HepG2 (cell line): ENCODE measurements around the gene AFF4. TPM values are rescaled to one million over a fixed set of nuclear protein-coding genes. Genes with fewer than 3 reads are reported as not detected.

Source experiments
- HOXA5 ChIP-seq: sonication (generic); formaldehyde crosslinking; IDR thresholded peaks from 2 replicates; pipeline ENCODE4 v1.4.0; 2020; ENCODE audit warnings: missing genetic modification reagents
- KAT2B ChIP-seq: fragments of 150-350 bp; IDR thresholded peaks from 2 replicates; pipeline ENCODE4 v1.6.1; 2014; ENCODE audit warnings: low read depth, low read length, borderline replicate concordance
- MEIS2 ChIP-seq: sonication (generic); formaldehyde crosslinking; IDR thresholded peaks from 2 replicates; pipeline ENCODE4 v1.9.0; 2021; ENCODE audit warnings: mild to moderate bottlenecking, missing genetic modification reagents
- NR1H2 ChIP-seq: sonication (generic); formaldehyde crosslinking; IDR thresholded peaks from 2 replicates; pipeline ENCODE4 v1.8.1; 2022; ENCODE audit warnings: low read depth, missing genetic modification reagents, borderline replicate concordance
- POGZ ChIP-seq: sonication (generic); formaldehyde crosslinking; IDR thresholded peaks from 2 replicates; pipeline ENCODE4 v1.4.0; 2020; ENCODE audit warnings: mild to moderate bottlenecking, missing genetic modification reagents
- SMARCE1 ChIP-seq: fragments of 450-650 bp; IDR thresholded peaks from 2 replicates; pipeline ENCODE4 v1.6.1; 2017; ENCODE audit warnings: borderline replicate concordance
- WIZ ChIP-seq: sonication (generic); formaldehyde crosslinking; IDR thresholded peaks from 2 replicates; pipeline ENCODE4 v1.5.1; 2020; ENCODE audit warnings: mild to moderate bottlenecking, missing genetic modification reagents
- ZNF282 ChIP-seq: fragments of 450-650 bp; IDR thresholded peaks from 2 replicates; pipeline ENCODE4 v1.6.1; 2018; ENCODE audit not compliant: partially characterized antibody
- ZNF607 ChIP-seq: sonication (generic); formaldehyde crosslinking; IDR thresholded peaks from 2 replicates; pipeline ENCODE4 v1.5.1; 2020; ENCODE audit warnings: missing genetic modification reagents, mild to moderate bottlenecking, borderline replicate concordance
- ZNF614 ChIP-seq: IDR thresholded peaks from 2 replicates; pipeline ENCODE4 v1.6.1; 2018; ENCODE audit warnings: missing biosample characterization, missing genetic modification reagents, inconsistent platforms, borderline replicate concordance
- ZNF720 ChIP-seq: sonication (generic); formaldehyde crosslinking; IDR thresholded peaks from 2 replicates; pipeline ENCODE4 v1.4.0; 2020; ENCODE audit warnings: missing genetic modification reagents
- ZNF737 ChIP-seq: sonication (generic); formaldehyde crosslinking; IDR thresholded peaks from 2 replicates; pipeline ENCODE4 v1.5.0; 2020; ENCODE audit warnings: missing genetic modification reagents, mild to moderate bottlenecking, borderline replicate concordance
- ZNF768 ChIP-seq: sonication (generic); formaldehyde crosslinking; IDR thresholded peaks from 2 replicates; pipeline ENCODE4 v1.4.0; 2020; ENCODE audit warnings: missing genetic modification reagents
- ZNF839 ChIP-seq: sonication (generic); formaldehyde crosslinking; IDR thresholded peaks from 2 replicates; pipeline ENCODE4 v1.4.0; 2020; ENCODE audit warnings: missing genetic modification reagents, mild to moderate bottlenecking, borderline replicate concordance
- ZNF879 ChIP-seq: sonication (generic); formaldehyde crosslinking; IDR thresholded peaks from 2 replicates; pipeline ENCODE4 v1.8.1; 2023; ENCODE audit warnings: missing genetic modification reagents
- polyA plus RNA-seq, 8 experiments: library from polyadenylated mRNA; depleted of rRNA in 3 of 8; stranded (reverse) in 7 of 8; unstranded in 1 of 8; fragments of >200 nt; fragmentation: Illumina TruSeq in 4 of 8; extraction: Trizol in 4 of 8; gene quantifications; 2 replicates each; pipeline versions ENCODE4 v1.2.1 to v1.2.3, GENCODE V29; 2011 to 2016; ENCODE audit warnings: low read depth in 4 of 8, missing spikeins in 1 of 8, mixed read lengths in 1 of 8; ENCODE audit not compliant: insufficient read depth in 1 of 8
- total RNA-seq, 5 experiments: library from RNA; depleted of rRNA; stranded (reverse); fragments of >200 nt; fragmentation: Illumina TruSeq; extraction: Trizol; gene quantifications; 2 replicates each; pipeline ENCODE4 v1.2.3, GENCODE V29; 2016; ENCODE audit warnings: low read depth in 1 of 5
- TF ChIP-seq, protein P1 (sequence below): sonication (generic); formaldehyde crosslinking; IDR thresholded peaks from 2 replicates; pipeline ENCODE4 v1.5.1; 2020; ENCODE audit warnings: mild to moderate bottlenecking, moderate library complexity, missing genetic modification reagents
- TF ChIP-seq, protein P2 (sequence below): sonication (generic); formaldehyde crosslinking; IDR thresholded peaks from 2 replicates; pipeline ENCODE4 v1.4.0; 2020; ENCODE audit warnings: missing genetic modification reagents, borderline replicate concordance
- TF ChIP-seq, protein P3 (sequence below): sonication (generic); formaldehyde crosslinking; IDR thresholded peaks from one replicate; pipeline ENCODE4 v1.5.1; 2020; ENCODE audit warnings: mild to moderate bottlenecking, missing genetic modification reagents; ENCODE audit errors: not compliant biosample characterization
- TF ChIP-seq, protein P4 (sequence below): sonication (generic); formaldehyde crosslinking; IDR thresholded peaks from 2 replicates; pipeline ENCODE4 v1.8.0; 2022; ENCODE audit warnings: missing genetic modification reagents, mild to moderate bottlenecking, inconsistent platforms, borderline replicate concordance

The AFF4 gene
- total and polyA plus RNA-seq, 2 of the 13 experiments (the other 11 are each of a cell fraction or from before 2014, with no cell fraction given) = 22.1 to 25.5 TPM

- TF ChIP-seq POGZ (CRISPR knock-in tag) (no peak), ZNF879 (no peak), ZNF768 (CRISPR knock-in tag) (no peak), ZNF720 (CRISPR knock-in tag) (no peak), ZNF607 (no peak; the same call in 1 of the 2 replicates), KAT2B (no peak), ZNF282 (no peak), SMARCE1 (no peak), ZNF737 (CRISPR knock-in tag) (no peak), NR1H2 (CRISPR knock-in tag) (no peak), WIZ (CRISPR knock-in tag) (no peak), HOXA5 (CRISPR knock-in tag) (no peak), ZNF614 (no peak), MEIS2 (CRISPR knock-in tag) (peak; percentile 95), ZNF839 (CRISPR knock-in tag) (no peak)
- TF ChIP-seq, protein P1, sequence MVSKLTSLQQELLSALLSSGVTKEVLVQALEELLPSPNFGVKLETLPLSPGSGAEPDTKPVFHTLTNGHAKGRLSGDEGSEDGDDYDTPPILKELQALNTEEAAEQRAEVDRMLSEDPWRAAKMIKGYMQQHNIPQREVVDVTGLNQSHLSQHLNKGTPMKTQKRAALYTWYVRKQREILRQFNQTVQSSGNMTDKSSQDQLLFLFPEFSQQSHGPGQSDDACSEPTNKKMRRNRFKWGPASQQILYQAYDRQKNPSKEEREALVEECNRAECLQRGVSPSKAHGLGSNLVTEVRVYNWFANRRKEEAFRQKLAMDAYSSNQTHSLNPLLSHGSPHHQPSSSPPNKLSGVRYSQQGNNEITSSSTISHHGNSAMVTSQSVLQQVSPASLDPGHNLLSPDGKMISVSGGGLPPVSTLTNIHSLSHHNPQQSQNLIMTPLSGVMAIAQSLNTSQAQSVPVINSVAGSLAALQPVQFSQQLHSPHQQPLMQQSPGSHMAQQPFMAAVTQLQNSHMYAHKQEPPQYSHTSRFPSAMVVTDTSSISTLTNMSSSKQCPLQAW (CRISPR knock-in tag) = no peak; the same call in 1 of the 2 replicates
- TF ChIP-seq, protein P2, sequence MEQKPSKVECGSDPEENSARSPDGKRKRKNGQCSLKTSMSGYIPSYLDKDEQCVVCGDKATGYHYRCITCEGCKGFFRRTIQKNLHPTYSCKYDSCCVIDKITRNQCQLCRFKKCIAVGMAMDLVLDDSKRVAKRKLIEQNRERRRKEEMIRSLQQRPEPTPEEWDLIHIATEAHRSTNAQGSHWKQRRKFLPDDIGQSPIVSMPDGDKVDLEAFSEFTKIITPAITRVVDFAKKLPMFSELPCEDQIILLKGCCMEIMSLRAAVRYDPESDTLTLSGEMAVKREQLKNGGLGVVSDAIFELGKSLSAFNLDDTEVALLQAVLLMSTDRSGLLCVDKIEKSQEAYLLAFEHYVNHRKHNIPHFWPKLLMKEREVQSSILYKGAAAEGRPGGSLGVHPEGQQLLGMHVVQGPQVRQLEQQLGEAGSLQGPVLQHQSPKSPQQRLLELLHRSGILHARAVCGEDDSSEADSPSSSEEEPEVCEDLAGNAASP (CRISPR knock-in tag) = peak; percentile 77
- TF ChIP-seq, protein P3, sequence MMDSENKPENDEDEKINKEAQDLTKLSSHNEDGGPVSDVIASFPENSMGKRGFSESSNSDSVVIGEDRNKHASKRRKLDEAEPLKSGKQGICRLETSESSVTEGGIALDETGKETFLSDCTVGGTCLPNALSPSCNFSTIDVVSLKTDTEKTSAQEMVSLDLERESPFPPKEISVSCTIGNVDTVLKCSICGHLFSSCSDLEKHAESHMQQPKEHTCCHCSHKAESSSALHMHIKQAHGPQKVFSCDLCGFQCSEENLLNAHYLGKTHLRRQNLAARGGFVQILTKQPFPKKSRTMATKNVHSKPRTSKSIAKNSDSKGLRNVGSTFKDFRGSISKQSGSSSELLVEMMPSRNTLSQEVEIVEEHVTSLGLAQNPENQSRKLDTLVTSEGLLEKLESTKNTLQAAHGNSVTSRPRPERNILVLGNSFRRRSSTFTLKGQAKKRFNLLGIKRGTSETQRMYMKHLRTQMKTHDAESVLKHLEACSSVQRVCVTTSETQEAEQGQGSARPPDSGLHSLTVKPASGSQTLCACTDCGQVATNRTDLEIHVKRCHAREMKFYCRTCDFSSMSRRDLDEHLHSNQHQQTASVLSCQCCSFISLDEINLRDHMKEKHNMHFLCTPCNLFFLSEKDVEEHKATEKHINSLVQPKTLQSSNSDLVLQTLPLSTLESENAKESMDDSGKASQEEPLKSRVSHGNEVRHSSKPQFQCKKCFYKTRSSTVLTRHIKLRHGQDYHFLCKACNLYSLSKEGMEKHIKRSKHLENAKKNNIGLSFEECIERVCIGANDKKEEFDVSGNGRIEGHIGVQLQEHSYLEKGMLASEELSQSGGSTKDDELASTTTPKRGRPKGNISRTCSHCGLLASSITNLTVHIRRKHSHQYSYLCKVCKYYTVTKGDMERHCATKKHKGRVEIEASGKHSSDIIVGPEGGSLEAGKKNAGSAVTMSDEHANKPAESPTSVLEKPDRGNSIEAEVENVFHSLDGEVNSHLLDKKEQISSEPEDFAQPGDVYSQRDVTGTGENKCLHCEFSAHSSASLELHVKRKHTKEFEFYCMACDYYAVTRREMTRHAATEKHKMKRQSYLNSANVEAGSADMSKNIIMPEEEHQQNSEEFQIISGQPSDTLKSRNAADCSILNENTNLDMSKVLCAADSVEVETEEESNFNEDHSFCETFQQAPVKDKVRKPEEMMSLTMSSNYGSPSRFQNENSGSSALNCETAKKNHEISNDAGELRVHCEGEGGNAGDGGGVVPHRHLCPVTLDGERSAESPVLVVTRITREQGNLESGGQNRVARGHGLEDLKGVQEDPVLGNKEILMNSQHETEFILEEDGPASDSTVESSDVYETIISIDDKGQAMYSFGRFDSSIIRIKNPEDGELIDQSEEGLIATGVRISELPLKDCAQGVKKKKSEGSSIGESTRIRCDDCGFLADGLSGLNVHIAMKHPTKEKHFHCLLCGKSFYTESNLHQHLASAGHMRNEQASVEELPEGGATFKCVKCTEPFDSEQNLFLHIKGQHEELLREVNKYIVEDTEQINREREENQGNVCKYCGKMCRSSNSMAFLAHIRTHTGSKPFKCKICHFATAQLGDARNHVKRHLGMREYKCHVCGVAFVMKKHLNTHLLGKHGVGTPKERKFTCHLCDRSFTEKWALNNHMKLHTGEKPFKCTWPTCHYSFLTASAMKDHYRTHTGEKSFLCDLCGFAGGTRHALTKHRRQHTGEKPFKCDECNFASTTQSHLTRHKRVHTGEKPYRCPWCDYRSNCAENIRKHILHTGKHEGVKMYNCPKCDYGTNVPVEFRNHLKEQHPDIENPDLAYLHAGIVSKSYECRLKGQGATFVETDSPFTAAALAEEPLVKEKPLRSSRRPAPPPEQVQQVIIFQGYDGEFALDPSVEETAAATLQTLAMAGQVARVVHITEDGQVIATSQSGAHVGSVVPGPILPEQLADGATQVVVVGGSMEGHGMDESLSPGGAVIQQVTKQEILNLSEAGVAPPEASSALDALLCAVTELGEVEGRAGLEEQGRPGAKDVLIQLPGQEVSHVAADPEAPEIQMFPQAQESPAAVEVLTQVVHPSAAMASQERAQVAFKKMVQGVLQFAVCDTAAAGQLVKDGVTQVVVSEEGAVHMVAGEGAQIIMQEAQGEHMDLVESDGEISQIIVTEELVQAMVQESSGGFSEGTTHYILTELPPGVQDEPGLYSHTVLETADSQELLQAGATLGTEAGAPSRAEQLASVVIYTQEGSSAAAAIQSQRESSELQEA (CRISPR knock-in tag) = no peak
- TF ChIP-seq, protein P4, sequence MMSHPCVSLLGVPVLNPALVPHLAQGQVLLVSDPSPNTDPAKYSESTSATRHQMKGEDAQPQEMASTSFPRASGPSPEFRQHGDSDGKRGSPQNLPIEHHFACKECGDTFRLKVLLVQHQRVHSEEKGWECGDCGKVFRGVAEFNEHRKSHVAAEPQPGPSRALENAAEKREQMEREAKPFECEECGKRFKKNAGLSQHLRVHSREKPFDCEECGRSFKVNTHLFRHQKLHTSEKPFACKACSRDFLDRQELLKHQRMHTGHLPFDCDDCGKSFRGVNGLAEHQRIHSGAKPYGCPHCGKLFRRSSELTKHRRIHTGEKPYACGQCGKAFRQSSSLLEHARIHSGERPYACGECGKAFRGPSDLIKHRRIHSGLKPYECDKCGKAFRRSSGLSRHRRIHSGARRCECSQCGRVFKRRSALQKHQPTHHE (CRISPR knock-in tag) = no peak
Measured at GRCh38 chr5:132837868-132838267, 125.6 kb downstream of the AFF4 start (continued).
